Caco-2 (cell line): ENCODE results near the gene HOATZ. TPM values are rescaled to one million over a fixed set of nuclear protein-coding genes. Genes with fewer than 3 reads are reported as not detected.

Experiments used
- BruUV-seq: library from RNA; stranded (reverse); fragments of 400-500 nt; replicated peaks from 2 replicates; lab custom pipeline; 2021; lab: Mats Ljungman, UMichigan
- CTCF ChIA-PET: fragments of 300-600 bp; sonication (Branson Sonifier 250); formaldehyde crosslinking; loops from one replicate; lab custom pipeline; 2022; ENCODE audit warnings: antibody characterized with exemption; lab: Charles Lee
- POLR2A ChIA-PET: fragments of 300-600 bp; sonication (Branson Sonifier 250); formaldehyde crosslinking; loops from one replicate; lab custom pipeline; 2022; ENCODE audit warnings: antibody characterized with exemption; lab: Charles Lee
- DNase-seq, 2 experiments: peaks; one replicate each; pipeline versions ENCODE4 v3.0.0 to v3.0.0-alpha.2; 2020 to 2022
- H3K27me3 ChIP-seq: replicated peaks from 2 replicates; pipeline ENCODE4 v1.6.0; 2011; ENCODE audit warnings: low read length; ENCODE audit not compliant: control insufficient read depth, insufficient read depth
- H3K36me3 ChIP-seq: 2 replicates; pipeline ENCODE4 v1.5.1; 2011; ENCODE audit warnings: low read length; ENCODE audit not compliant: control insufficient read depth, insufficient read depth
- H3K4me1 ChIP-seq: fragments of 250-450 bp; sonication (Bioruptor Pico); 2 replicates; pipeline ENCODE4 v1.5.1; 2020; ENCODE audit warnings: mild to moderate bottlenecking
- H3K4me3 ChIP-seq: 2 replicates; pipeline ENCODE4 v1.5.1; 2011; ENCODE audit warnings: low read depth, mild to moderate bottlenecking, control low read depth, low read length
- H3K9me3 ChIP-seq: fragments of 250-450 bp; sonication (Bioruptor Pico); 2 replicates; pipeline ENCODE4 v1.5.1; 2020; ENCODE audit warnings: mild to moderate bottlenecking, moderate library complexity
- H3K27ac Mint-ChIP-seq: one replicate; pipeline ENCODE4 v1.8.0; 2022; ENCODE audit warnings: mixed read lengths; ENCODE audit not compliant: unreplicated experiment
- H3K27me3 Mint-ChIP-seq: one replicate; pipeline ENCODE4 v1.8.0; 2022; ENCODE audit warnings: mixed read lengths; ENCODE audit not compliant: insufficient read depth, unreplicated experiment
- H3K36me3 Mint-ChIP-seq: one replicate; pipeline ENCODE4 v1.8.0; 2022; ENCODE audit warnings: mild to moderate bottlenecking, mixed read lengths; ENCODE audit not compliant: insufficient read depth, unreplicated experiment
- H3K4me1 Mint-ChIP-seq: one replicate; pipeline ENCODE4 v1.8.0; 2022; ENCODE audit warnings: low read depth, mixed read lengths; ENCODE audit not compliant: unreplicated experiment
- H3K4me3 Mint-ChIP-seq: one replicate; pipeline ENCODE4 v1.8.0; 2022; ENCODE audit warnings: mild to moderate bottlenecking, moderate library complexity, mixed read lengths; ENCODE audit not compliant: unreplicated experiment
- H3K9me3 Mint-ChIP-seq: one replicate; pipeline ENCODE4 v1.8.0; 2022; ENCODE audit warnings: mixed read lengths; ENCODE audit not compliant: unreplicated experiment
- intact Hi-C: fragments of 100-400 bp; cut with micrococcal nuclease; formaldehyde crosslinking; loops from one replicate; pipeline ENCODE4 v1.10.0; 2022; ENCODE audit not compliant: unreplicated experiment
- total RNA-seq: library from RNA; stranded (reverse); gene quantifications from 2 replicates; pipeline ENCODE4 v1.2.3, GENCODE V29; 2022
- TF ChIP-seq, protein P1 (sequence below), 2 experiments: fragments of 200-600 bp in 1 of 2; IDR thresholded peaks; 1 replicate in 1 of 2; 2 replicates in 1 of 2; pipeline versions ENCODE4 v1.5.1 to v1.8.0; 2011 to 2022; ENCODE audit warnings: antibody characterized with exemption in 1 of 2, control low read depth in 1 of 2, inconsistent platforms in 1 of 2, low read depth in 1 of 2, low read length in 1 of 2, mild to moderate bottlenecking in 1 of 2, moderate library complexity in 1 of 2; ENCODE audit not compliant: insufficient read depth in 1 of 2, severe bottlenecking in 1 of 2, unreplicated experiment in 1 of 2

The HOATZ gene
- total RNA-seq, 1 experiment from 2014 or later, result not detected

DNA sequence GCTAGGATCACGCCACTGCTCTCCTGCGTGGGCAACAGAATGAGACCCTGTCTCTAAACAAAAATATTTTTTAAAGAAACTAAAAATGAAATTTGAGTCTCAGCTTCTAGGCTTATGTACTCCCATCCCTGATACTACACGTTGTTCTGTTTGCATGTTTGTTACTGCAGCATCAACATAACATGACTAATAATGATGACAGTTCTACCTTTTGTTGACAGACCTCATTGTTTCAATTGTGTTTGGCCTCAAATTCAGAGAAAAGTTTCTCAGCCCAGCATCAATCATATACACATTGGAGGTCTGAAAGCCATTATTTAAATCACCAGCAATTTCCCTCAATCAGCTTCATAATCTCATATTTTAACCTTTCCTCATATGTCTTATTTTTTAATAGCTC lies 46.7 kb downstream of the HOATZ start:
- Mint-ChIP-seq H3K36me3 (no peaks in the 10 kb centered on the region), H3K27me3 (no peaks in the 10 kb centered on the region), H3K4me1 (peaks cover 7% of the 10 kb centered on the region), H3K9me3 (peaks cover 13% of the 10 kb centered on the region), H3K27ac (no peak overlapping the region), H3K4me3 (no peak overlapping the region)
- no peak for DNase-seq
- no peaks in the 10 kb centered on the region for H3K36me3 ChIP-seq
- CTCF ChIA-PET, result interaction anchor here (0.7 kb wide), 1 partner anchor 35 kb away, joined by 3 read pairs; no protein-coding TSS in a partner anchor
- H3K9me3 ChIP-seq, result peaks cover 6% of the 10 kb centered on the region; the same call in 1 of the 2 replicates
- no peaks in the 10 kb centered on the region for H3K4me1 ChIP-seq
- POLR2A ChIA-PET, result no interaction called here
- no TSS peak for BruUV-seq
- TF ChIP-seq, protein P1, sequence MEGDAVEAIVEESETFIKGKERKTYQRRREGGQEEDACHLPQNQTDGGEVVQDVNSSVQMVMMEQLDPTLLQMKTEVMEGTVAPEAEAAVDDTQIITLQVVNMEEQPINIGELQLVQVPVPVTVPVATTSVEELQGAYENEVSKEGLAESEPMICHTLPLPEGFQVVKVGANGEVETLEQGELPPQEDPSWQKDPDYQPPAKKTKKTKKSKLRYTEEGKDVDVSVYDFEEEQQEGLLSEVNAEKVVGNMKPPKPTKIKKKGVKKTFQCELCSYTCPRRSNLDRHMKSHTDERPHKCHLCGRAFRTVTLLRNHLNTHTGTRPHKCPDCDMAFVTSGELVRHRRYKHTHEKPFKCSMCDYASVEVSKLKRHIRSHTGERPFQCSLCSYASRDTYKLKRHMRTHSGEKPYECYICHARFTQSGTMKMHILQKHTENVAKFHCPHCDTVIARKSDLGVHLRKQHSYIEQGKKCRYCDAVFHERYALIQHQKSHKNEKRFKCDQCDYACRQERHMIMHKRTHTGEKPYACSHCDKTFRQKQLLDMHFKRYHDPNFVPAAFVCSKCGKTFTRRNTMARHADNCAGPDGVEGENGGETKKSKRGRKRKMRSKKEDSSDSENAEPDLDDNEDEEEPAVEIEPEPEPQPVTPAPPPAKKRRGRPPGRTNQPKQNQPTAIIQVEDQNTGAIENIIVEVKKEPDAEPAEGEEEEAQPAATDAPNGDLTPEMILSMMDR (IDR thresholded peaks at IDR 0.05; ENCODE audit: insufficient read depth in 1 of 2, low read depth in 1 of 2, low read length in 1 of 2, severe bottlenecking in 1 of 2, unreplicated experiment in 1 of 2), result no peak
- intact Hi-C loops, result no loop called here
- no peak overlapping the region for H3K4me3 ChIP-seq
- H3K27me3 ChIP-seq, result no peaks in the 10 kb centered on the region

DNA sequence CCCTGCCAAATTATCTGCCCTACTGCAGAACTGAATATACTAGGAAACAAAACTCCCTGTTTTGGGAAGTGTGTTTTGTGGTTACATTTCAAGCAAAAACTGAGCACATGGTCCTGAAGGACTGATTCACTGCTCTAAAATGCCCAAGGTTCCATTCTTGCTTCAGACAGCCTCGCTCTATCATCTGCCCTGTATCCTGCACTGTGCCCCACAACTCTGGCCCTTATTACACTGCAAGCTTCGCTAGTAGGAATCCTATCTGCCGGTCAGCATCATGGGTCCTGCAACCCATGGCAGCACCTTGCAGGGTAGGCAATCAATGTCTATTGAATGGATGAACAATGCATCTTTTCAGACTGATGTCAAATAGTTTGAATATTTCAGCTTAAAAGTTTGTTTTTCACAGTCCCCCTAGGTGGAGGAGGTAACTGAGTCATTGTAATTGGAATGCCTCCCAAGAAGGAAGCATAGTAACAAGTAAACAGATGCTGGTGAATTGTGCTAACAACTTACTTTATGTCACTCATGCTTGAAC lies 47.3 kb downstream of the HOATZ start:
- ChIA-PET CTCF (interaction anchor here (1.2 kb wide), 1 partner anchor 290 kb away, joined by 4 read pairs; no protein-coding TSS in a partner anchor), POLR2A (no interaction called here)
- Mint-ChIP-seq H3K9me3 (peaks cover 7% of the 10 kb centered on the region), H3K36me3 (no peaks in the 10 kb centered on the region), H3K4me3 (no peak overlapping the region), H3K27ac (no peak overlapping the region), H3K27me3 (no peaks in the 10 kb centered on the region), H3K4me1 (peaks cover 7% of the 10 kb centered on the region)
- TF ChIP-seq, protein P1 (IDR thresholded peaks at IDR 0.05; ENCODE audit: insufficient read depth in 1 of 2, low read depth in 1 of 2, low read length in 1 of 2, severe bottlenecking in 1 of 2, unreplicated experiment in 1 of 2), result no peak
- no peak for DNase-seq
- H3K4me1 ChIP-seq, result no peaks in the 10 kb centered on the region
- intact Hi-C loops, result no loop called here
- H3K9me3 ChIP-seq, result no peaks in the 10 kb centered on the region
- no TSS peak for BruUV-seq
- H3K4me3 ChIP-seq, result no peak overlapping the region
- H3K27me3 ChIP-seq, result no peaks in the 10 kb centered on the region
- no peaks in the 10 kb centered on the region for H3K36me3 ChIP-seq

- intact Hi-C loops, result no loop called here
- BruUV-seq, result no TSS peak
- CTCF ChIA-PET, result interaction anchor here (1.2 kb wide), 1 partner anchor 289 kb away, joined by 4 read pairs; no protein-coding TSS in a partner anchor
Observed at GRCh38 chr11:111562692-111563389, 48.3 kb downstream of the HOATZ start.

More at GRCh38 chr11:111562692-111563389, 48.3 kb downstream of the HOATZ start:
- Mint-ChIP-seq H3K27me3 (no peaks in the 10 kb centered on the region), H3K4me3 (no peak overlapping the region), H3K36me3 (no peaks in the 10 kb centered on the region), H3K4me1 (peaks cover 7% of the 10 kb centered on the region), H3K9me3 (no peaks in the 10 kb centered on the region), H3K27ac (no peak overlapping the region)
- DNase-seq, result no peak
- TF ChIP-seq, protein P1 (IDR thresholded peaks at IDR 0.05; ENCODE audit: insufficient read depth in 1 of 2, low read depth in 1 of 2, low read length in 1 of 2, severe bottlenecking in 1 of 2, unreplicated experiment in 1 of 2), result no peak
- no peaks in the 10 kb centered on the region for H3K4me1 ChIP-seq
- POLR2A ChIA-PET, result no interaction called here
- H3K9me3 ChIP-seq, result no peaks in the 10 kb centered on the region
- no peak overlapping the region for H3K4me3 ChIP-seq
- H3K36me3 ChIP-seq, result no peaks in the 10 kb centered on the region
- H3K27me3 ChIP-seq, result no peaks in the 10 kb centered on the region
